GM06990 (cell line): ENCODE data around the gene CUX1.
"Not testable (repeated sequence)": the region's sequence is repeated elsewhere in the genome, so short reads cannot be mapped to it uniquely, and the experiment has no call there.

Experiments
- DNase-seq: peaks from one replicate; pipeline ENCODE4 v3.0.0-alpha.2; 2011; ENCODE audit not compliant: insufficient read length; ENCODE audit errors: extremely low read depth
- H3K27me3 ChIP-seq: replicated peaks from 2 replicates; pipeline ENCODE4 v1.6.0; 2011; ENCODE audit warnings: low read length; ENCODE audit not compliant: control insufficient read depth, insufficient read depth
- H3K36me3 ChIP-seq: 2 replicates; pipeline ENCODE4 v1.5.1; 2011; ENCODE audit warnings: low read length; ENCODE audit not compliant: control insufficient read depth, insufficient read depth
- H3K4me3 ChIP-seq: replicated peaks from 2 replicates; pipeline ENCODE4 v1.5.1; 2011; ENCODE audit warnings: low read depth, mild to moderate bottlenecking, control low read depth, low read length
- CTCF ChIP-seq: IDR thresholded peaks from 2 replicates; pipeline ENCODE4 v1.5.1; 2011; ENCODE audit warnings: low read length, control low read depth, mild to moderate bottlenecking, inconsistent platforms; ENCODE audit not compliant: insufficient read depth, poor library complexity, severe bottlenecking

CUX1 gene

GRCh38 chr7:101865031-101865430 is 47.6 kb downstream of the CUX1 start:
- DNase-seq, result no peak
- Histone ChIP-seq H3K4me3 (no peak overlapping the region), H3K36me3 (no peaks in the 10 kb centered on the region; the same call in 1 of the 2 replicates), H3K27me3 (no peaks in the 10 kb centered on the region)
- TF ChIP-seq CTCF, result no peak

GRCh38 chr7:101865455-101865854 is 48.0 kb downstream of the CUX1 start:
- no peak for TF ChIP-seq CTCF
- no peak overlapping the region for H3K4me3 ChIP-seq
- DNase-seq, result no peak
- H3K27me3 ChIP-seq, result no peaks in the 10 kb centered on the region
- H3K36me3 ChIP-seq, result no peaks in the 10 kb centered on the region; the same call in 1 of the 2 replicates

GRCh38 chr7:101866328-101866727 is 48.9 kb downstream of the CUX1 start:
- no peaks in the 10 kb centered on the region; the same call in 1 of the 2 replicates for H3K36me3 ChIP-seq
- no peak overlapping the region for H3K4me3 ChIP-seq
- no peaks in the 10 kb centered on the region for H3K27me3 ChIP-seq
- TF ChIP-seq CTCF, result no peak
- DNase-seq, result no peak

- no peak for DNase-seq
- Histone ChIP-seq H3K27me3 (no peaks in the 10 kb centered on the region), H3K36me3 (no peaks in the 10 kb centered on the region; the same call in 1 of the 2 replicates), H3K4me3 (no peak overlapping the region)
- TF ChIP-seq CTCF, result no peak
Observed at GRCh38 chr7:101867265-101867664, 49.8 kb downstream of the CUX1 start.

GRCh38 chr7:101867681-101868080 is 50.3 kb downstream of the CUX1 start:
- H3K27me3 ChIP-seq, DNase-seq, H3K36me3 ChIP-seq, H3K4me3 ChIP-seq: not testable (repeated sequence)

- no peak for TF ChIP-seq CTCF
- DNase-seq, result no peak
- H3K36me3 ChIP-seq, result no peaks in the 10 kb centered on the region; the same call in 1 of the 2 replicates
- H3K4me3 ChIP-seq, result no peak overlapping the region
- no peaks in the 10 kb centered on the region for H3K27me3 ChIP-seq
Observed at GRCh38 chr7:101868191-101868950, 50.9 kb downstream of the CUX1 start.
